ENCODE results near the gene GABARAP.

GABARAP gene

GRCh38 chr17:7215652-7216180, 26.5 kb downstream of the GABARAP start:
- WGBS (ENCODE audit: insufficient coverage, insufficient read length), result no CpG with 5 or more reads among the region's 10 CpGs
- Histone ChIP-seq H3K27me3 (ENCODE audit: control insufficient read depth, insufficient read depth, low read length) (no peaks in the 10 kb centered on the region), H3K4me3 (ENCODE audit: low read length) (peak overlapping the region; percentile 13; the same call in 1 of the 2 replicates), H3K27ac (ENCODE audit: low read length) (no peak overlapping the region), H3K9me3 (ENCODE audit: control insufficient read depth, insufficient read depth, low read length) (no peaks in the 10 kb centered on the region), H3K4me1 (ENCODE audit: control insufficient read depth, insufficient read depth, low read length) (peaks cover 3% of the 10 kb centered on the region), H3K36me3 (ENCODE audit: control insufficient read depth, insufficient read depth, low read length) (no peaks in the 10 kb centered on the region)
- no peak for DNase-seq (ENCODE audit: low read depth, low spot score)

GRCh38 chr17:7215136-7215638, 27.1 kb downstream of the GABARAP start:
- Histone ChIP-seq H3K4me3 (ENCODE audit: low read length) (no peak overlapping the region; the same call in 1 of the 2 replicates), H3K27ac (ENCODE audit: low read length) (no peak overlapping the region), H3K27me3 (ENCODE audit: control insufficient read depth, insufficient read depth, low read length) (no peaks in the 10 kb centered on the region), H3K9me3 (ENCODE audit: control insufficient read depth, insufficient read depth, low read length) (no peaks in the 10 kb centered on the region), H3K36me3 (ENCODE audit: control insufficient read depth, insufficient read depth, low read length) (no peaks in the 10 kb centered on the region), H3K4me1 (ENCODE audit: control insufficient read depth, insufficient read depth, low read length) (peaks cover 3% of the 10 kb centered on the region)
- WGBS (ENCODE audit: insufficient coverage, insufficient read length), result no CpG with 5 or more reads among the region's 9 CpGs
- DNase-seq (ENCODE audit: low read depth, low spot score), result peak; percentile 90

- no peaks in the 10 kb centered on the region for H3K27me3 ChIP-seq (ENCODE audit: control insufficient read depth, insufficient read depth, low read length)
- WGBS (ENCODE audit: insufficient coverage, insufficient read length), result no CpG with 5 or more reads among the region's 45 CpGs
- peak overlapping the region; percentile 34; the same call in 1 of the 2 replicates for H3K4me3 ChIP-seq (ENCODE audit: low read length)
- peaks cover 3% of the 10 kb centered on the region for H3K4me1 ChIP-seq (ENCODE audit: control insufficient read depth, insufficient read depth, low read length)
- no peaks in the 10 kb centered on the region for H3K36me3 ChIP-seq (ENCODE audit: control insufficient read depth, insufficient read depth, low read length)
- peak; percentile 99 for DNase-seq (ENCODE audit: low read depth, low spot score)
- no peaks in the 10 kb centered on the region for H3K9me3 ChIP-seq (ENCODE audit: control insufficient read depth, insufficient read depth, low read length)
- no peak overlapping the region for H3K27ac ChIP-seq (ENCODE audit: low read length)
Observed at GRCh38 chr17:7214300-7215135, 27.7 kb downstream of the GABARAP start.

- no CpG with 5 or more reads among the region's 15 CpGs for WGBS (ENCODE audit: insufficient coverage, insufficient read length)
- Histone ChIP-seq H3K9me3 (ENCODE audit: control insufficient read depth, insufficient read depth, low read length) (no peaks in the 10 kb centered on the region), H3K4me1 (ENCODE audit: control insufficient read depth, insufficient read depth, low read length) (peaks cover 6% of the 10 kb centered on the region), H3K27ac (ENCODE audit: low read length) (no peak overlapping the region), H3K4me3 (ENCODE audit: low read length) (peak overlapping the region; percentile 34; the same call in 1 of the 2 replicates), H3K36me3 (ENCODE audit: control insufficient read depth, insufficient read depth, low read length) (no peaks in the 10 kb centered on the region), H3K27me3 (ENCODE audit: control insufficient read depth, insufficient read depth, low read length) (no peaks in the 10 kb centered on the region)
- peak; percentile 98 for DNase-seq (ENCODE audit: low read depth, low spot score)
Observed at GRCh38 chr17:7213895-7214299, 28.4 kb downstream of the GABARAP start.

- no peak for DNase-seq (ENCODE audit: low read depth, low spot score)
- Histone ChIP-seq H3K9me3 (ENCODE audit: control insufficient read depth, insufficient read depth, low read length) (no peaks in the 10 kb centered on the region), H3K27me3 (ENCODE audit: control insufficient read depth, insufficient read depth, low read length) (no peaks in the 10 kb centered on the region), H3K36me3 (ENCODE audit: control insufficient read depth, insufficient read depth, low read length) (no peaks in the 10 kb centered on the region), H3K27ac (ENCODE audit: low read length) (no peak overlapping the region), H3K4me3 (ENCODE audit: low read length) (peak overlapping the region; percentile 25; the same call in 1 of the 2 replicates), H3K4me1 (ENCODE audit: control insufficient read depth, insufficient read depth, low read length) (peaks cover 13% of the 10 kb centered on the region)
- WGBS (ENCODE audit: insufficient coverage, insufficient read length), result no CpG with 5 or more reads among the region's 37 CpGs
Observed at GRCh38 chr17:7211491-7212273, 30.6 kb downstream of the GABARAP start.

GRCh38 chr17:7208754-7209460, 33.3 kb downstream of the GABARAP start:
- no CpG with 5 or more reads among the region's 9 CpGs for WGBS (ENCODE audit: insufficient coverage, insufficient read length)
- Histone ChIP-seq H3K36me3 (ENCODE audit: control insufficient read depth, insufficient read depth, low read length) (0 out of 2 replicates have a peak, but pooled peaks cover 1% of the 10 kb centered on the region), H3K4me1 (ENCODE audit: control insufficient read depth, insufficient read depth, low read length) (peaks cover 17% of the 10 kb centered on the region), H3K27me3 (ENCODE audit: control insufficient read depth, insufficient read depth, low read length) (no peaks in the 10 kb centered on the region), H3K9me3 (ENCODE audit: control insufficient read depth, insufficient read depth, low read length) (no peaks in the 10 kb centered on the region), H3K4me3 (ENCODE audit: low read length) (no peak overlapping the region), H3K27ac (ENCODE audit: low read length) (no peak overlapping the region)
- no peak for DNase-seq (ENCODE audit: low read depth, low spot score)

- no CpG with 5 or more reads among the region's 21 CpGs for WGBS (ENCODE audit: insufficient coverage, insufficient read length)
- Histone ChIP-seq H3K27me3 (ENCODE audit: control insufficient read depth, insufficient read depth, low read length) (no peaks in the 10 kb centered on the region), H3K27ac (ENCODE audit: low read length) (no peak overlapping the region), H3K4me3 (ENCODE audit: low read length) (peak overlapping the region; percentile 14; the same call in 1 of the 2 replicates), H3K9me3 (ENCODE audit: control insufficient read depth, insufficient read depth, low read length) (no peaks in the 10 kb centered on the region), H3K4me1 (ENCODE audit: control insufficient read depth, insufficient read depth, low read length) (peaks cover 17% of the 10 kb centered on the region), H3K36me3 (ENCODE audit: control insufficient read depth, insufficient read depth, low read length) (peaks cover 8% of the 10 kb centered on the region; the same call in 1 of the 2 replicates)
- DNase-seq (ENCODE audit: low read depth, low spot score), result no peak
Observed at GRCh38 chr17:7208027-7208571, 34.1 kb downstream of the GABARAP start.

- WGBS (ENCODE audit: insufficient coverage, insufficient read length), result no CpG with 5 or more reads among the region's 24 CpGs
- peaks cover 14% of the 10 kb centered on the region; the same call in 1 of the 2 replicates for H3K36me3 ChIP-seq (ENCODE audit: control insufficient read depth, insufficient read depth, low read length)
- H3K4me1 ChIP-seq (ENCODE audit: control insufficient read depth, insufficient read depth, low read length), result peaks cover 17% of the 10 kb centered on the region
- no peaks in the 10 kb centered on the region for H3K27me3 ChIP-seq (ENCODE audit: control insufficient read depth, insufficient read depth, low read length)
- DNase-seq (ENCODE audit: low read depth, low spot score), result no peak
- no peaks in the 10 kb centered on the region for H3K9me3 ChIP-seq (ENCODE audit: control insufficient read depth, insufficient read depth, low read length)
- no peak overlapping the region for H3K27ac ChIP-seq (ENCODE audit: low read length)
- H3K4me3 ChIP-seq (ENCODE audit: low read length), result no peak overlapping the region; the same call in 1 of the 2 replicates
Observed at GRCh38 chr17:7207120-7208001, 34.9 kb downstream of the GABARAP start.

GRCh38 chr17:7205561-7205960, 36.7 kb downstream of the GABARAP start:
- no peak for DNase-seq (ENCODE audit: low read depth, low spot score)
- Histone ChIP-seq H3K4me3 (ENCODE audit: low read length) (peak overlapping the region; percentile 49; the same call in 1 of the 2 replicates), H3K36me3 (ENCODE audit: control insufficient read depth, insufficient read depth, low read length) (peaks cover 14% of the 10 kb centered on the region; the same call in 1 of the 2 replicates), H3K27me3 (ENCODE audit: control insufficient read depth, insufficient read depth, low read length) (no peaks in the 10 kb centered on the region), H3K27ac (ENCODE audit: low read length) (no peak overlapping the region), H3K9me3 (ENCODE audit: control insufficient read depth, insufficient read depth, low read length) (no peaks in the 10 kb centered on the region), H3K4me1 (ENCODE audit: control insufficient read depth, insufficient read depth, low read length) (peaks cover 17% of the 10 kb centered on the region)
- WGBS (ENCODE audit: insufficient coverage, insufficient read length), result 100% methylated on average over 1 of the region's 15 CpGs

All from iPS DF 6.9 (cell line).